Peyer's patch (tissue), 4 donors: ENCODE results near the gene SLC22A23.

Experiments used
- POLR2A ChIP-seq, 2 donors: fragments of 450-650 bp; IDR thresholded peaks; one replicate each; pipeline ENCODE4 v1.5.1; 2017; ENCODE audit warnings: antibody characterized with exemption in 2 of 2, mild to moderate bottlenecking in 2 of 2, moderate library complexity in 2 of 2
- TF ChIP-seq, protein P1 (sequence below), 6 experiments: fragments of 450-650 bp in 4 of 6; fragments of 200-600 bp in 2 of 6; sonication (generic) in 1 of 6; IDR thresholded peaks; one replicate each; pipeline ENCODE4 v1.5.1; 2017 to 2019; ENCODE audit warnings: antibody characterized with exemption in 6 of 6, mild to moderate bottlenecking in 3 of 6, moderate library complexity in 1 of 6

DNA sequence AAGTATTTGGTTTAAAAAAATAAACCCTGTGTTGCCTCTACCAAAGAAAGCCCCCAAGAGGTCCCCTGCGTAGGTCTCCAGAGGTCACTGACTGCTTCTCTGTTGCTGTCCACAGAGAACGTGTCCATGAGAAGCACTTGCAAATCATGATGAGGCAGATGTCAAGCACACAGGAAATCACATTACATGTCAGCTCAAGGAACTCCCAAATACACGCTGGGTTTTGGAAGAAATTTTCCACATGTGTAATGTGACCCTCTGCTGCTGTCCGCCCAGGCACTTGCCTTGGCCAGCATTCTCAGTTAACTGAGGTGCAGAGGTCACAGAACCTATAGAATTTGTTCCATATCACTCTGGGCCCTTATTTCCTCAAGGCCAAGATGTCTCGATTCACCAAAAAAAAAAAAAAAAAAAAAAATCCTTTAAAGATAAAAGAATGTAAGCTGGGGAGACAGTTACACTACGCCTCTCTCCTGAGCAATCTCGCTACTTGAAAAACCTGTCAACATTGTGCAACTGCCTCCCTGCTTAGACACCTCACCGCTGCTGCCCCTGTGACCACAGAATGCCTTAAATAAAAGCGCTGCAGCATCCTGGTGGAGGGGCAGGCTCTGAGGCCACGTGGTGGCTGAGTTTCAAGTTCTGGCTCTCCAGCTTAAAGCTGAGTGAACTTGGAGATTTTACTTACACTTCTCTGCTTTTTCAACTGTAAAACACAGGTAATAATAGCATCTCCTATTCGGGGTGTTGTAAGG lies 42.3 kb downstream of the SLC22A23 start:
- TF ChIP-seq, protein P1, sequence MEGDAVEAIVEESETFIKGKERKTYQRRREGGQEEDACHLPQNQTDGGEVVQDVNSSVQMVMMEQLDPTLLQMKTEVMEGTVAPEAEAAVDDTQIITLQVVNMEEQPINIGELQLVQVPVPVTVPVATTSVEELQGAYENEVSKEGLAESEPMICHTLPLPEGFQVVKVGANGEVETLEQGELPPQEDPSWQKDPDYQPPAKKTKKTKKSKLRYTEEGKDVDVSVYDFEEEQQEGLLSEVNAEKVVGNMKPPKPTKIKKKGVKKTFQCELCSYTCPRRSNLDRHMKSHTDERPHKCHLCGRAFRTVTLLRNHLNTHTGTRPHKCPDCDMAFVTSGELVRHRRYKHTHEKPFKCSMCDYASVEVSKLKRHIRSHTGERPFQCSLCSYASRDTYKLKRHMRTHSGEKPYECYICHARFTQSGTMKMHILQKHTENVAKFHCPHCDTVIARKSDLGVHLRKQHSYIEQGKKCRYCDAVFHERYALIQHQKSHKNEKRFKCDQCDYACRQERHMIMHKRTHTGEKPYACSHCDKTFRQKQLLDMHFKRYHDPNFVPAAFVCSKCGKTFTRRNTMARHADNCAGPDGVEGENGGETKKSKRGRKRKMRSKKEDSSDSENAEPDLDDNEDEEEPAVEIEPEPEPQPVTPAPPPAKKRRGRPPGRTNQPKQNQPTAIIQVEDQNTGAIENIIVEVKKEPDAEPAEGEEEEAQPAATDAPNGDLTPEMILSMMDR (IDR thresholded peaks at IDR 0.05): no peak
- TF ChIP-seq POLR2A (IDR thresholded peaks at IDR 0.05): no peak
